Measurements from ENCODE around the gene TMEM151B. TPM values are rescaled to one million over a fixed set of nuclear protein-coding genes. Genes with fewer than 3 reads are reported as not detected.
A peak's percentile ranks its signal among the peaks of the same experiment; 100 is the strongest.

The TMEM151B gene
- total RNA-seq, 1 experiment from 2014 or later = not detected

DNA sequence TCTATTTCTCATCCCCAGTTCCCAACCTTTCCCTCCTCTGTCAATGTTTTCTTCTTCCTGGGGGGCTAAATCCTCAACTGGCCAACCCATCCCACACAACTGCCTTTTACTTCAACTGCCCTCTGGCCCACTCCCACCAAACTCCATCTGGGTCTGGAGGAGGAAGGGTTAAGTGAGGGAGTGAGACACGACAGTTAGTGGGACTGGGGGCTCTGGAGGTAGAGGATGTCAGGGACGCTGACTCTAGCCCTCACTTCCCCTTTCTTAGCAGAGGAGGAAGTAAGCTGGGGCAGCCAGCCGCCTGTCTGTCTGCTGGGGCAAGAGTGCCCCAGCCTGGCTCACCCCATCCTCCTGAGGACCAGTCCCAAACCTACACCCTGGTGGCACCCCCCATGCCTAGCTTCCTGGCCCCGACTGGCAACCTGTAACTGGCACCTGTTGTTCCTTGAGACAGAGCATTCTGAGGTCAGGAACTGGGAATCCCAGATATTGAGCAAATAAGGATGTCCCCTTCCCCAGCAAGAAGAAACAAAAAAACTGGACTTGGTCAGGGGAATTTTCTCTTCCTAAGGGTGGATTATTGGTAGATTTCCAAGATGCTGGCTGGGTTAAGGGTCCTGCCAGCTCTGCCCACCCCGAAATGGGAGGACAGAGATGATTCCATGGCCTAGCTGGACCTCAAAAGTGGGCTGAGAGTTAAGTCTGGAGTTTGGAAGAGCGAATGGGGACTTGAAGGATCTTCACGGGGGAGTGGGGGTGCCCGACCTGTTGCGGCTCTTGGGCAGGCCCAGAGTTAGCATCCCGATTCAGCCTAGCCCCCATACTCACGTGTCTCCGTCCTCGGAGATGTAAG lies 5.9 kb upstream of the TMEM151B start:
- no peak for DNase-seq (ENCODE audit: low read depth)

DNA sequence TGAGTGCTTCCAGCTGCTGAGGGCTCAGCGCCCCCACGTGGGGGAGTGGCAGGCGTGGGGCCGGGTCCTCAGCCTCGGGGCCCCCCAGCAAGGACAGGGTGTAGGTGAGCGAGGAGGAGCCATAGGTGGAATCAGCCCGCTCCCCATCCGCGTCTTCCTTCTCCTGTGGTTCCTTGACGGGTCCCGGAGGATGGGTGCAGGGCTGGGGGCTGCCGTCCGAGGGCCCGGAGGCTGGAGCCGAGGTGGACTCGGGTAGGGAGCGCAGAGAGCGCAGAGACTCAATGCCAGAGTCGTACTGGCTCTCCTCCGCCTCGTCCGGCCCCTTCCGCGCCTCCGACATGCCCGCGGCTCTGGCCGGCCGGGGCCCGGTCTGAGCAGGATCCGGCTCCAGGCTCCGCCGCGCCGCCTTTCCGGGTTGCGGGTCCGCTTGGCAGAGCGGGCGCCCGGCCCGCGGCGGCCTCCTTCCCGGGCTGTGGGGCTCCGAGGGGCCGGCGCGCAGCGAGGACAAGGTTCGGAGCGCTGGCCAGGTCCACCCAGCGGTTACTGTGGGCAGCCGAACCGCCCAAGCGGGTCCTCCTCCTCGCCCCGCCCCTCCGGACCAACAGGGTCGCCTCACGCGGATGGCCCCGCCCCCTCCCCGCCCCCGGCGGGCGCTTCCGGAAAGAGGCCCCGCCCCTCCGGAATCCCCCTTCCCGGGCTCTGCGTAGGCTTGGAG lies 5.1 kb upstream of the TMEM151B start, which contains the start of gene NFKBIE:
Gene NFKBIE (minus strand): TSS at position 545 of the 715 bp plus-strand sequence. CDS start 205 bp downstream, at position 340.
- DNase-seq (ENCODE audit: low read depth) = peak; percentile 59

DNA sequence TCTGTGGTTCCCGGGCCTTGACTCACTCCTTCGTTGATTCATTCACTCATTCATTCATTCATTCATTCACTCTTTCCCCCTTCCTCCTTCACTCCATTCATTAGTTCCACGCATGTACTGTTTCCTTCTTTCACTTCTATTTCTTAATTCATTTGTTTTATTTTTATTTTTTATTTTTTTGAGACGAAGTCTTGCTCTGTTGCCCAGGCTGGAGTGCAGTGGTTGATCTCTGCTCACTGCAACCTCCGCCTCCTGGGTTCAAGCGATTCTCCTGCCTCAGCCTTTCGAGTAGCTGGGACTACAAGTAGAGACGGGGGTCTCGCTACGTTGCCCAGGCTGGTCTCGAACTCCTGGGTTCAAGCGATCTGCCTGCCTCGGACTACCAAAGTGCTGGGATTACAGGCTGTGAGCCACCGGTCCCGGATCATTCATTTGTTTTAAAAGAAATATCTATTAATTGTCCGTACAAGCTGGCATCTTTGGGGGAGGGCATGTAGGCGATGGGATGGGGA lies 4.5 kb upstream of the TMEM151B start:
- peak; percentile 73 for DNase-seq (ENCODE audit: low read depth)

DNA sequence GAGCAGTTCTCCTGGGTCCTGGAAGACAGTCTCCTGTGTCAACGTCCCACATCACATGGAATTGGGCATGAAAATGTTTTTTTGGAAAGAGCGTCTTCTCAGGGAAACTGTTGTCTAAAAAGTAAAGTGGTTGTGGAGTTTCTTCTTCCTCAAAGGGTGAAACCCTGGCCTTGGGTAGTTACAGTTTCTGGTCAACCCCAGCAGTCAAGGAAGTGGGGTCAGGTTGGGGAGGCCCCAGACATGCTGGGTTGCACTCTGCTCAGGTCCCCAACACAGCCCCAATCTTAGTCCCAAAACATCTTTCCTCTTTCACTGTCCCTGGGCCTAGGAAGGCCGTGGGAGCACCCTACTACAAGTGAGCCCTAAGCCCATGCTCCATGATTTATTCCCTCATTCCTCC lies 3.9 kb upstream of the TMEM151B start:
- no peak for DNase-seq (ENCODE audit: low read depth)

DNA sequence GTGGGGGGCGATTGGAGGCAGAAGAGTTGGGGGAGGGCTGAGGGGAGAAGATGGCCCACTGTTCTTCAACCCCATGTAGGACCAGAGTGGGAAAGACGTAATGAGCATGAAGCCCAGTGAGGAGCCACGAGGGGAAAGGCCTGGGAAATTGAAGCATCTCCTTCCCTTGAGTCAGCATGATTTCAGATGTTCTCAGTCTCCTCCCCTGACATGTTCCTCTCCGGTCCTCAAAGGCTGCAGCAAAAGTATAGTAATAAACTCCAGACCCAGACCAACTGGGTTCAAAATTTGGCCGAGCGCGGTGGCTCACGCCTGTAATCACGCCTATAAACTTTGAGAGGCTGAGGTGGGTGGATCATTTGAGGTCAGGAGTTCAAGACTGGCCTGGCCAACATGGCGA lies 3.0 kb upstream of the TMEM151B start:
- DNase-seq (ENCODE audit: low read depth) = no peak

DNA sequence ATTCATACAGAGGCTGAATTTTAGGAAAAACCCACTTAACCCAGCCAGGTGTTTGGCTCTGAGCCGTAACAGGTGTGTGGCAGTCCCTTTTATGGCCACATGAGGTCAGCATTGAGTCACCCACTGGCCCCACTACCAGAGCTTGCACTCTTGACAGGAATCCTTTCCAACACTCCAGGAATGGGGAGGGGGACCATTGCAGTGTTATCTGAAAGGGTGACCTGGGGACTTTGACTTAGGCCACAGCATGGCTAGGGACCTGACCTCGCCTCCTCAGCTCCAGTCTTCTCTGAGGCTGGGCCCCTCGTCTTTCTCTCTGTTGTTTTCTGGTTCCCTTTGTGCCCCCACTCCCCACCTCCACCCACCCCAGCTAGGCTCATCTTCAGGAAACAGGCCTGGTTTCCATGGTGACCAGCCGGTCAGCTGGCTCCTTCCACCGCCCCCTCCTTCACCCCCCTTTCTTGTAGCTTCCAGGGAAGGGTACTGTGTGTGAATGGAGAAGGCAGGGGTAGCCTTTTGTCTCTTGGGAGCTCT lies 2.1 kb upstream of the TMEM151B start:
- DNase-seq (ENCODE audit: low read depth) = no peak

DNA sequence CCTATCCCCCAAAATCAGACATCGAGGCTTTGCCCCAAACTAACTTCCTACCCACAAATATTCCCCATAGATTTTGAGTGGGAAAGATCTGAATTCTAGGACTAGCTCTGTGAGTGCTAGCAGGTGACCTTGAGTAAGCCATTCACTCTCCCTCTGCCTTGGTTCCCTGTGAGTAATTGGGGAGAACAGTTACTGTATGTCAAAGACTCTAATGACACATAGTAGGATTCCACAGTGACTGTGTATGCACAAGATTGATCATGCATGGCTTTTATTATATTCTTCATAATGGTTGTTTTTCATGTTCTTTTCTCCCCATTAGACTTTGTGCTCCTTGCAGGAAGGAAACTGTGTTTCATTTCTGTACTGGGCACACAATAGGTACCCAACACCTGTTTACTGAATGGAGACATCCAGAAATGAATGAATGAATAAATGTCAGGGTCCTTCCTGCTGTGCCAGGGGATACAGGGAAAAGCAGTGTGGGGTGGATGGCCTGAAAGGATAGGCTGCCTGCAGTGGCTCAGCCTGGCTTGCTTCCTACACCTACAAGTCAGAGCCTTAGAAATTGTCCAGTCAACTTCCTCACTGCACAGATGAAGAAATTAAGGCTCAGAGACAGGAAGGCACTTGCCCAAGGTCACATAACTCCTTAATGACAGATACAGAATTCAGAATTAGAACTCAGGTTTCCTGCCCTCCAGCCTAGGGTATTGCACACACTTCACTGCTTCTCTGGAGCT lies 901 bp upstream of the TMEM151B start:
- no peak for DNase-seq (ENCODE audit: low read depth)

DNA sequence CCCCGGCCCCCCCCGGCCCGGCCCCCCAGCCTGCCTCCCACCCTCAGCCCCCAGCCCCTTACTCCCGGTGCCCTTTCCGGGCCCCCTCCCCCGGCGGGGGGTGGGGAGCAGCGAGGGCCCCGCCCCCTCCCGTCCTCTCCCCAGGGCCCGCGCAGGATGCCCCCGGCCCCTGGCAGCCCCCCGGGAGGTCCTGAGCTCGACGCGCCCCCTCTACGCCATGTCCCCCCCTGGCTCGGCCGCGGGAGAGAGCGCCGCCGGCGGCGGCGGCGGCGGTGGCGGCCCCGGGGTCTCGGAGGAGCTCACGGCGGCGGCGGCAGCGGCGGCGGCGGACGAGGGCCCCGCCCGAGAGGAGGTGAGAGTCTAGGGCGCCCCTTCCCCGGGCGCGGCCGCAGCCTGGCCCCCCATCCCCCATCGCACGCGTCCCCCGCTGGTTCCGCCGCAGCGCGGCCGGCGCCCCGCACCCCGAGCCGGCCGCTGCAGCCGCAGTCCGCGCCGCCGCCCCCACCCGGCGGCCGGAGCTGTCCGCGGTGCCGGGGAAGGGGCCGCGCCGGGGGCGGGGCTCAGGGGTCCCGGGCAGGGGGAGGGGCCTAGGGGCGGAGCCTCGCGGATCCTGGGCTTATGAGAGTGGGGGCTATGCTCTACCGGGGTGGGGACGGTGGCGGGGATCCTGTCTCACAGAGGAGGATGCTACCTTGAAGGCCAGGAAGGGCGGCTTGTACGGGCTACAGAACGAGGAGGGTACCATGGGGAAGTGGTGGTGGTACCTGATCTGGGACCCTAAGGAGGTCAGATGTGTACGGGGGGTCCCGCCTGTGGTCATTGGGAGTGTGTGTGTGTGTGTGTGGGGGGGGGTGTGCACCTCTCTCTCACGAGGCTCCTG lies 516 bp downstream of the TMEM151B start:
- no peak for DNase-seq (ENCODE audit: low read depth)

DNA sequence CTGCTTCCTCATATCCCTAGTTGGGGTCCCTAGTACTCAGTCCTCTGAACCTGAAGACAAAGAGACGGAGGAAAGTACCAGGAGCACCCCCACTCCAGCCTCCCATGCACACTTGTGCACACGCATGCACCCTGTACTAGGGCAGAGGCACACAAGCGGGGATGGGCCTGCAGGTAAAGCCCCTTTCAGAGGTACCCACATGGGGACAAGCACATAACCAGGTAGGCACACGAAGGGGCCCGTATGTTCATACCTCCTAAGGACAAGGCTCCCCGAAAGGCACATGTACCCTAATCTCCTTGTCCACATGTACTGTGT lies 1.1 kb downstream of the TMEM151B start:
- DNase-seq (ENCODE audit: low read depth) = no peak

DNA sequence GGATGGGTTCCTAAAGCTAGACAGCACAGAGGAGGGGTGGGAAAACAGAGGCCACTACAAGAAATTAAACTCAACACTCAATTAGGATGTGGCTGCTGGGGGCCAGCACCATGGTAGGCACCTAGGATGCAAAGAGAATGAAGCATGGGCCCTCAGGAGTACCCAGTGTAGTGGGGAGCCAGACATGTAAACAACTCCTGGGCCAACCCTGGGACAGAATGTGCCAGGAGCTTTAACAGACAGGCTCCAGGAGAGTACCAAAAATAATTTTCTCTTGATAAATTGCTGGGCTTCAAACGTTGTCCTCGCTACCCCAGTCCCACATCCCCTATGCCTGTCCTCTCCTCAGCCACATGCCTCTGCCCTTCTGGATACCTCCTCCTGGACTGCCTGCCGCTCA lies 1.7 kb downstream of the TMEM151B start:
- no peak for DNase-seq (ENCODE audit: low read depth)

DNA sequence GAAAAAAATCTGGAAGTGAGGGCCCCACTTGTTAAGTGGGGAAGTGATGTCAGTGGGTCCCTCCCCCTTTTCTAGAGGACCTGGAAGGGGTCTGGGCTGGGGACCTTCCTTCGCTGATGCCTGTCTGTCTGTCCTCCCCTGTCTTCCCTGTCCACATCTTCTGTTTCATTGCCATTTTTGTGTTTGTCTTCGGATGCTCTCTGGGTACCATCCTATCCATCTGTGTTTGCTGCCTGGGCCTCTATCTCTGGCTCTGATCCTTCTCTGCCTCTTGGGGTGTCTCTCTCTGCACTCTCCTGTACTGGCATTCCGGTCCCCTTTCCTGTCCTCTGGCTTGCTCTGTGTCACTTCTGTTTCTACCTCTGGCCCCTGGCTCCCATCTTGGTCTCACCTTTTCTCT lies 2.3 kb downstream of the TMEM151B start:
- no peak for DNase-seq (ENCODE audit: low read depth)

DNA sequence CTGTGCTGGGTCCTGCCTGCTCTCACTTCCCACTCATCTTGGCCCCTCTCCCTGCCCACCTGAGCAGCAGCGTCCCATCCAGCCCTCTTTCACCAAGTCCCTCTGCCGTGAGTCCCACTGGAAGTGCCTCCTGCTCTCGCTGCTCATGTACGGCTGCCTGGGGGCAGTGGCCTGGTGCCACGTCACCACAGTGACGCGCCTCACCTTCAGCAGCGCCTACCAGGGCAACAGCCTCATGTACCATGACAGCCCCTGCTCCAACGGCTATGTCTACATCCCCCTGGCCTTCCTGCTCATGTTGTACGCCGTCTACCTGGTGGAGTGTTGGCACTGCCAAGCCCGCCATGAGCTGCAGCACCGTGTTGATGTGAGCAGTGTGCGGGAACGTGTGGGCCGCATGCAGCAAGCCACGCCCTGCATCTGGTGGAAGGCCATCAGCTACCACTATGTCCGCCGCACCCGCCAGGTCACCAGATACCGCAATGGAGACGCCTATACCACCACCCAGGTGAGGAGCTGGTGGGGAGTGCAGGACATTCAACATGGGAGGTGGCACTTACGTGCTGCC lies 2.8 kb downstream of the TMEM151B start:
- DNase-seq (ENCODE audit: low read depth) = no peak

DNA sequence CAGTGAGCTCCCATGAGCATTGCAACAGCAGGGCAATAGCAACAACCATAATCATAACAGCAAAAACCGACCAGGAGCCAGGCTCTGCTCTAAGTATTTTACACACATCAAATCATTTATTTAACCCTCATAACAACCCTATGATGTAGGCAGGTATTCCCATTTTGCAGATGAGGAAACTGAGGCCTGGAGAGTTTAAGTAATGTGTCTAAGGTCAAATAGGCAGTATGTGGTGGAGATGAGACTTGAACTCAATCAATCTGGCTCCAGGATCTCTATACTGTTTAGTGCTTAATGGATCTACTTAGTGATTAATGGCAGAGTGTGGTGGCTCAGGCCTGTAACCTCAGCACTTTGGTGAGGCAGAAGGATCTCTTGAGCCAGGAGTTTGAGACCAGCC lies 3.4 kb downstream of the TMEM151B start:
- DNase-seq (ENCODE audit: low read depth) = no peak

DNA sequence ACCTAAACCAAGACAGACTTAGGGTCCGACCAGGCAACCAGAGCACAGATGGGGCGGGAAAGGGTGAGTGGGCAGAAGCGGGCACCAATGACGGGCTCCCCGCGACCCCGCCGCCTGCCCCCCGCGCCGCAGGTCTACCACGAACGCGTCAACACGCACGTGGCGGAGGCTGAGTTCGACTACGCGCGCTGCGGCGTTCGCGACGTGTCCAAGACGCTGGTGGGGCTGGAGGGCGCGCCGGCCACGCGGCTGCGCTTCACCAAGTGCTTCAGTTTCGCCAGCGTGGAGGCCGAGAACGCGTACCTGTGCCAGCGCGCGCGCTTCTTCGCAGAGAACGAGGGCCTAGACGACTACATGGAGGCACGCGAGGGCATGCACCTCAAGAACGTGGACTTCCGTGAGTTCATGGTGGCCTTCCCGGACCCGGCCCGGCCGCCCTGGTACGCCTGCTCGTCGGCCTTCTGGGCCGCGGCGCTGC lies 5.1 kb downstream of the TMEM151B start:
- DNase-seq (ENCODE audit: low read depth) = no peak

DNA sequence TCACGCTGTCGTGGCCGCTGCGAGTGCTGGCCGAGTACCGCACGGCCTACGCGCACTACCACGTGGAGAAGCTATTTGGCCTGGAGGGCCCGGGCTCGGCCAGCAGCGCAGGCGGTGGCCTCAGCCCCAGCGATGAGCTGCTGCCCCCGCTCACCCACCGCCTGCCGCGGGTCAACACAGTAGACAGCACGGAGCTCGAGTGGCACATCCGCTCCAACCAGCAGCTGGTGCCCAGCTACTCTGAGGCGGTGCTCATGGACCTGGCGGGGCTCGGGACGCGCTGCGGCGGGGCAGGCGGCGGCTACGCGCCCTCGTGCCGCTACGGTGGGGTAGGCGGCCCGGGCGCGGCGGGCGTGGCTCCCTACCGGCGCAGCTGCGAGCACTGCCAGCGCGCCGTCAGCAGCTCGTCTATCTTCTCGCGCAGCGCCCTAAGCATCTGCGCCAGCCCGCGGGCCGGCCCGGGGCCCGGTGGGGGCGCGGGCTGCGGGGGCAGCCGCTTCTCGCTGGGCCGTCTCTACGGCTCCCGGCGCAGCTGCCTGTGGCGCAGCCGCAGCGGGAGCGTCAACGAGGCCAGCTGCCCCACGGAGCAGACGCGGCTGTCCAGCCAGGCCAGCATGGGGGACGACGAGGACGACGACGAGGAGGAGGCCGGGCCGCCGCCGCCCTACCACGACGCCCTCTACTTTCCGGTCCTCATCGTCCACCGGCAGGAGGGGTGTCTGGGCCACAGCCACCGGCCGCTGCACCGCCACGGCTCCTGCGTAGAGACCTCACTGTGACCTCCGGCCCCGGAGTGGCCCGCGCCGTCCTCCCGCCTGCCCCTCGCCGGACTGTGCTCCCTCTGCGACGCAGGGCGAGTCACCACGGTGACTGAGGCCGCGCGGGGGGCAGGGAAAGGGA lies 5.7 kb downstream of the TMEM151B start:
- no peak for DNase-seq (ENCODE audit: low read depth)

DNA sequence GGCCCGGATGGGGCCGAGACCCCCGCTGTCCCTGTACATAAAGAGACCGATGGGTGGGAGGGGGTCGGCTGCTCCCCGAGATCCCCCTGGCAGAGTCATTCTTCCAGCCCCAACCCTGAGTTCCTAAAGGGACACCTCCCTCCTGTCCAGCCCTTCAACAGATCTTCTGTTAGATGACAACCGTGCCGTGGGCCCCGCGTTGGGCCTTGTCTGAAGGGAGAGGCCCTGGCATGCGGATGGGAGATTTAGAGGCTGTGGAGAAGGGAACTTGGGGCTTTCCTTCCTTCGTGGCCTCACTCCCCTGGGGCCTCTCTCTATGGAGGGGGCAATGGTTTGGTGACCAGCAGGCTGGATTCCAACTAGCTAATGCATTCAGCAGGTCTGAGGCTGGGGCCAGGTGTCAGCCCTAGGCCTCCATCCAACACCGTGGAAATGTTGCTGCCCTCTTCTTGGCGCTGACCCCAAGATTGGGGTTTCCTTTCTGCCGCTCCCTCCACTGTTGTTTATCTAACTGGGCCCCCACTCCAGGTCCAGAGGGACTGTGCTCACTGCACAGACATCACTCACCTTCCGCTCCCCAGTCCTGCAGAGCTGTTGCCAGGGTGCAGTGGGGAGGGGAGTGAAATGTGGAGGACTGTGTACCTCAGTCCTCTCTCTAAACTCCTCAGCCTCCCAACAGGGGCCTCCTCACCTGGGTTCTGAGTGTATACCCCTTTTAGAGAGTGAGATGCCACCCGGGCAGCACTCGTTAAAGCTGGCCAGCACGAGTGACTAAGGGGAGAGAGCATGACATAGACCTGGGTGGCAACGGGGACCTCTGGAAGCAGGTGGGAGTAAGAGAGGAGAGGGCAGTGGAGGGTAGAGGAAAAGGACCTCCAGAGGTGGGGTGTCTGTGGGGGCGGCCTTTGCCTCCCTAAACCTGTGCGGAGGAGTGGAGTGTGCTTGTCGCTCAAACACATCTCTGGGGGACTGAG lies 6.7 kb downstream of the TMEM151B start:
- DNase-seq (ENCODE audit: low read depth) = no peak

DNA sequence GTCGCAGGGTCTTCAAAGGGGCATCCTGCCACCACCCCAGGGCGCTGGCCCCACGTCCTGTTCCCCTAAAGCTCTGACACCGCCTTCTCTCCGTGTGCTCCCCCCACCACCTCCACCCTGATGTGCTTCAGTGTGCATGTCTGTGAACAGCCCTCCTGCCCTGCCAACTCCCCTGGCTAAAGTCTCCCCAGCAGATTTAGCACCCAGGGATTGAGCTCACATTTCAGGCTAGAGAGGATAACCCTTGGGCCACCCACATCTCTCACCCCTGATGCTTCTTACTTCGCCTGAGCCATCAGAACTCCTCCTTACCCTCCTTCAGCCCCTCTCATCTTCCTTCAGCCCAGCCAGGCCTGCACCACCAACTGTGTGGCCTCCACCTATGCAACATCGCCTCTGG lies 7.5 kb downstream of the TMEM151B start:
- no peak for DNase-seq (ENCODE audit: low read depth)

DNA sequence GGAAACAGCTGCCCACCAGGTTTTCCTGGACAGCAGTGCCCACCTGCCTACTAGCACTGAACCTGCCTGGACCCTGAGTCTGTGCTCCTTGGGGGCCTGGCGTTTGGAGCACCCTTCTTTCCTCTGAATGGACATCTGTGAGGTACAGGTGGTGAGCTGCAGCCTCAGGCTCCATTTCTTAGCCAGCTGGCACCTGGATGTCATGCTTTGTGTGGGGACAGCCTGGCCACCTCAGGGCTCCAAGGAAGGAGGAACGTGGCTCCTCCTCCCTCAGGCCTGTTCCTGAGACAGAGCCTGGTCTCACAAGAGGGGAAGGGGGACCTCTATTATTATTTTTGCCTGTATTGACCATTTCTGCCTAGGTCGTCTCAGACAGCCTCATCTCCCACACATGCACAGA lies 8.1 kb downstream of the TMEM151B start:
- no peak for DNase-seq (ENCODE audit: low read depth)
